PFSK-1 (cell line): Measurements from ENCODE around the gene TSPAN18.

Experiments used
- FOXP2 ChIP-seq: optimal IDR thresholded peaks from 2 replicates; pipeline ENCODE3; 2011; ENCODE audit warnings: borderline replicate concordance, control low read depth, inconsistent platforms; ENCODE audit not compliant: insufficient read depth; ENCODE audit errors: extremely low read length, extremely low read depth
- POLR2AphosphoS5 ChIP-seq: IDR thresholded peaks from 2 replicates; pipeline ENCODE4 v1.6.1; 2012; ENCODE audit warnings: low read depth, mild to moderate bottlenecking, control low read depth, low read length, moderate library complexity
- SIN3A ChIP-seq: IDR thresholded peaks from 2 replicates; pipeline ENCODE4 v1.6.1; 2012; ENCODE audit warnings: mild to moderate bottlenecking, low read length, moderate library complexity, borderline replicate concordance; ENCODE audit not compliant: insufficient read depth
- TAF1 ChIP-seq: IDR thresholded peaks from 2 replicates; pipeline ENCODE4 v1.6.1; 2012; ENCODE audit warnings: low read length, control low read depth, borderline replicate concordance; ENCODE audit not compliant: insufficient read depth
- TF ChIP-seq, protein P1 (sequence below), 2 experiments: IDR thresholded peaks; 2 replicates each; pipeline versions ENCODE4 v1.6.1 to v1.8.0; 2011 to 2012; ENCODE audit warnings: low read depth in 2 of 2, low read length in 2 of 2, control low read depth in 1 of 2, inconsistent platforms in 1 of 2, mild to moderate bottlenecking in 1 of 2, moderate library complexity in 1 of 2; ENCODE audit not compliant: insufficient read depth in 1 of 2

The TSPAN18 gene

DNA sequence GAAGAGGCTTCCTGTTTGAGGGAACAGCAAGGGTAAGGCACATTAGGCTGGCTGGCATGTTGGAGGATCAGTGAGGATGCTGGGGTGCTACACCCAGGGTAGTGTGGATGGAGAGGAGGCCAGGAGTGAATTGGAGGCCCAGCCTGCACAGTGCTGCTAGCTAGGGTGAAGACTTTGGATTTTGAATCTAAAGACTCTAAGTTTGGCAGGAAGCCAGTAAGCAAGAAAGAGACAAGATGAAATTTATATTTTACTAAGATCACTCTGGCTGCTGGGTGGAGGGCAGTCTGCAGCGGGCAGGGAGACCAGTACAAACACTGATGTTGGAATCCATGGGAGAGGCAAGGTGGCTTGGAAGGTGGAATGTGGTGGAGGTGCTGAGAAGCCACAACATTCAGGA, 43.6 kb downstream of the TSPAN18 start:
- TF ChIP-seq POLR2AphosphoS5 (no peak), FOXP2 (no peak), SIN3A (no peak), TAF1 (no peak)

DNA sequence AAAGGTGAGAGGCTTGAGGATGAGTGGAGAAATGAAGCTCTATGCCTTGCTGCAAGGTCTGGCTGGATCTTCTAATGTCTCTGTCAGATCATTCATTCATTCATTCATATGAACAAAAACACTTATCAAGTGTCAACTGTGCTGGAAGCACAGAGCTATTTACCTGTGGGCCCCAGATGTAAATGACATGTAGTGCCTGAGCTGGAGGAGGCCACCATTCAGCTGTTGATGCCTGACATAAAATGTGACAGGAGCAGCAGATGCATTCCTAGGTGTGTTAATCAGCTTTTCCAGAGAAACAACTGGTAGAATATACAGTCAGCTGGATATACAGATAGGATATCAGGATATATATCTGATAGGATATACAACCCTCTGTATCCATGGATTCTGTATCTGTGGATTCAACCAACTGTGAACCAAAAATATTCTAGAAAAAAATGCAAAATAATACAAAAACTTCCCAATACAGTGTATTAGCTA, 44.5 kb downstream of the TSPAN18 start:
- TF ChIP-seq POLR2AphosphoS5 (no peak), SIN3A (no peak), FOXP2 (no peak), TAF1 (no peak)
- TF ChIP-seq, protein P1, sequence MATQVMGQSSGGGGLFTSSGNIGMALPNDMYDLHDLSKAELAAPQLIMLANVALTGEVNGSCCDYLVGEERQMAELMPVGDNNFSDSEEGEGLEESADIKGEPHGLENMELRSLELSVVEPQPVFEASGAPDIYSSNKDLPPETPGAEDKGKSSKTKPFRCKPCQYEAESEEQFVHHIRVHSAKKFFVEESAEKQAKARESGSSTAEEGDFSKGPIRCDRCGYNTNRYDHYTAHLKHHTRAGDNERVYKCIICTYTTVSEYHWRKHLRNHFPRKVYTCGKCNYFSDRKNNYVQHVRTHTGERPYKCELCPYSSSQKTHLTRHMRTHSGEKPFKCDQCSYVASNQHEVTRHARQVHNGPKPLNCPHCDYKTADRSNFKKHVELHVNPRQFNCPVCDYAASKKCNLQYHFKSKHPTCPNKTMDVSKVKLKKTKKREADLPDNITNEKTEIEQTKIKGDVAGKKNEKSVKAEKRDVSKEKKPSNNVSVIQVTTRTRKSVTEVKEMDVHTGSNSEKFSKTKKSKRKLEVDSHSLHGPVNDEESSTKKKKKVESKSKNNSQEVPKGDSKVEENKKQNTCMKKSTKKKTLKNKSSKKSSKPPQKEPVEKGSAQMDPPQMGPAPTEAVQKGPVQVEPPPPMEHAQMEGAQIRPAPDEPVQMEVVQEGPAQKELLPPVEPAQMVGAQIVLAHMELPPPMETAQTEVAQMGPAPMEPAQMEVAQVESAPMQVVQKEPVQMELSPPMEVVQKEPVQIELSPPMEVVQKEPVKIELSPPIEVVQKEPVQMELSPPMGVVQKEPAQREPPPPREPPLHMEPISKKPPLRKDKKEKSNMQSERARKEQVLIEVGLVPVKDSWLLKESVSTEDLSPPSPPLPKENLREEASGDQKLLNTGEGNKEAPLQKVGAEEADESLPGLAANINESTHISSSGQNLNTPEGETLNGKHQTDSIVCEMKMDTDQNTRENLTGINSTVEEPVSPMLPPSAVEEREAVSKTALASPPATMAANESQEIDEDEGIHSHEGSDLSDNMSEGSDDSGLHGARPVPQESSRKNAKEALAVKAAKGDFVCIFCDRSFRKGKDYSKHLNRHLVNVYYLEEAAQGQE (IDR thresholded peaks at IDR 0.05; ENCODE audit: insufficient read depth in 1 of 2, low read depth in 2 of 2, low read length in 2 of 2) = no peak

DNA sequence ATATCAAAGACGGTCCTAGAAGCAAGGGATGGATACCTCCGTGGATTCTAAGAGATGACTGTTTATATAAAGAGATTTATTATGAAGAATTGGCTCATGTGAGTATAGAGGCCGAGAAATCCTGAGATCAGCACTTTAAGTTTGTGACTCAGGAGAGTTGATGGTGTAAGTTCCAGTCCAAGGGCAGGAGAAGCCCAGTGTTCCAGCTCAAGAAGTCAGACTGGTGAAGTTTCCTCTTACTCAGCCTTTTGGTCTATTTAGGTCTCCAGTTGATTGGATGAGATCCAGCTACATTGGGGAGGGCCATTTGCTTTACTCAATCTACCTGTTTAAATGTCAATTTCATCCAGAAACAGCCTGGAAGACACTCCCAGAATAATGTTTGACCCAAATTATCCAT, 45.1 kb downstream of the TSPAN18 start:
- TF ChIP-seq TAF1 (no peak), POLR2AphosphoS5 (no peak), SIN3A (no peak), FOXP2 (no peak)
- TF ChIP-seq, protein P1 (IDR thresholded peaks at IDR 0.05; ENCODE audit: insufficient read depth in 1 of 2, low read depth in 2 of 2, low read length in 2 of 2) = no peak

DNA sequence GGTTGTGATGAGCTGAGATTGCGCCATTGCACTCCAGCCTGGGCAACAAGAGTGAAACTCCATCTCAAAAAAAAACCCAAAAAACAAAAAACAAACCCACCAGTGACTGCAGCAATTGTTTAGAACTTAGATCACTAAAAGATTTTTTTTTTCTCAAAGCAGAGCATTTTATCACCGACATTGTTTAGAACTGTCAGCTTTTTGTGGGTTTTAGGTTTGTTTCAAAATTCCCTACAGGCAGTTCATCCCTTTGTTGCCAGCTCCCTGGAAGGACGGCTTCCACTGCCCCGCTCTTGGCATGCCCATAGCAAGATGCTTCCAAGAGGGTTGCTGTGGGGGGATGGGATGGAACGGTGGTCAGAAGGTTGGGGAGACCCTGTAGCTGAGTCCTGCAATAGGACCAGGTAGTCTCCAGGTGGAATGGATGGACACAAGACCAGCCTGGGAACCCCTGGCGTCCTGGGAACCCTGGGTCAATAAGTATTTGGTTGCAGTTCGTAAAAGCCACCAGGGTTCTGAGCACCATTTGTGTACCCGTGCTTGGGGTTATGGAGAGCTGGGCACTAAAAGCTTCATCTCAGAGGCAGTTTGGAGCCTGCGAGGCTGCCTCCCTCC, 46.7 kb downstream of the TSPAN18 start:
- TF ChIP-seq POLR2AphosphoS5 (no peak), TAF1 (no peak), FOXP2 (no peak)
- TF ChIP-seq, protein P1 (IDR thresholded peaks at IDR 0.05; ENCODE audit: insufficient read depth in 1 of 2, low read depth in 2 of 2, low read length in 2 of 2) = no peak

DNA sequence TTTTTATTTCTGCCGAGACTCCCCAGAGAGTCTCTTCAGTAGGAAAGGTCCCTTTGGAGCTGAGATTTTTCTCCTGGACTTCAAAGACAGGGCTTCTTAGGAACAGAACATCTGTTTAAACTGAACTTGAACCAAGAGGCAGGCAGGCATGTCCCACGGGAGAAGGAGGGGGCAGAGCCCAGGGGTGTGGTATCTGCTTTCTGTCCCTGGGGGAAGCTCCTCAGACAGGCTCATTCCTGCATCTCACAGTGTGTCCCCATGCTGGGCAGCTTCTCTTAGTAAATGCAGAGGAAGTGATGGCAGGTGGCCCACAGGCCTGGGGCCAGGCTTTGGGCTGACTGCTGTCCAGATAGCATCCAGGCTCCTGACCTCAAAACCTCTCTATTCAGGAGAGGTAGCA, 47.3 kb downstream of the TSPAN18 start:
- TF ChIP-seq, protein P1 (IDR thresholded peaks at IDR 0.05; ENCODE audit: insufficient read depth in 1 of 2, low read depth in 2 of 2, low read length in 2 of 2) = no peak
- TF ChIP-seq POLR2AphosphoS5 = no peak
- TF ChIP-seq TAF1 = no peak
- no peak for TF ChIP-seq SIN3A
